Panc1 (cell line): ENCODE measurements around the gene EMC8. TPM values are rescaled to one million over a fixed set of nuclear protein-coding genes. Genes with fewer than 3 reads are reported as not detected.

ENCODE experiments used
- ATAC-seq: fragments of 200-7000 bp; cut with Tn5 transposase; 2 replicates; pipeline ENCODE4 v1.9.1; 2020; ENCODE audit warnings: mild to moderate bottlenecking, moderate library complexity
- BruUV-seq: library from RNA; stranded (reverse); fragments of 400-500 nt; replicated peaks from 2 replicates; lab custom pipeline; 2021; lab: Mats Ljungman, UMichigan
- CTCF ChIA-PET: fragments of 300-600 bp; sonication (Branson Sonifier 250); formaldehyde crosslinking; loops from one replicate; lab custom pipeline; 2022; ENCODE audit warnings: antibody characterized with exemption; lab: Charles Lee
- POLR2A ChIA-PET: fragments of 300-600 bp; sonication (Branson Sonifier 250); formaldehyde crosslinking; loops from one replicate; lab custom pipeline; 2022; ENCODE audit warnings: antibody characterized with exemption; lab: Charles Lee
- DNase-seq: peaks from one replicate; pipeline ENCODE4 v3.0.0-alpha.2; 2010; ENCODE audit warnings: low read depth, low spot score
- H3K27ac ChIP-seq: 2 replicates; pipeline ENCODE4 v1.5.1; 2011; ENCODE audit warnings: mild to moderate bottlenecking, low read length, inconsistent platforms
- H3K27me3 ChIP-seq: fragments of 200-500 bp; sonication (Bioruptor generic); 2 replicates; pipeline ENCODE4 v1.6.0; 2014; ENCODE audit warnings: low read length, inconsistent platforms; ENCODE audit not compliant: control insufficient read depth, insufficient read depth
- H3K36me3 ChIP-seq: fragments of 200-500 bp; sonication (Bioruptor generic); 2 replicates; pipeline ENCODE4 v1.5.1; 2014; ENCODE audit warnings: inconsistent platforms, mild to moderate bottlenecking, low read length, moderate library complexity; ENCODE audit not compliant: control insufficient read depth, insufficient read depth
- H3K4me1 ChIP-seq: 2 replicates; pipeline ENCODE4 v1.5.1; 2011; ENCODE audit warnings: inconsistent platforms, mild to moderate bottlenecking, low read length, moderate library complexity; ENCODE audit not compliant: control insufficient read depth, insufficient read depth
- H3K4me3 ChIP-seq, 2 experiments: 2 replicates each; pipeline ENCODE4 v1.5.1; 2011 to 2012; ENCODE audit warnings: low read depth in 2 of 2, low read length in 2 of 2, mild to moderate bottlenecking in 2 of 2, inconsistent platforms in 1 of 2, moderate library complexity in 1 of 2
- H3K9me3 ChIP-seq: fragments of 200-500 bp; sonication (Bioruptor generic); 2 replicates; pipeline ENCODE4 v1.5.1; 2014; ENCODE audit warnings: low read depth, mild to moderate bottlenecking, inconsistent platforms, low read length, moderate library complexity; ENCODE audit not compliant: control insufficient read depth, insufficient read depth
- POLR2AphosphoS5 ChIP-seq: IDR thresholded peaks from 2 replicates; pipeline ENCODE4 v1.6.1; 2012; ENCODE audit warnings: mild to moderate bottlenecking, low read depth, low read length, moderate library complexity
- SIN3A ChIP-seq: IDR thresholded peaks from 2 replicates; pipeline ENCODE4 v1.6.1; 2012; ENCODE audit warnings: low read depth, mild to moderate bottlenecking, low read length, moderate library complexity, borderline replicate concordance; ENCODE audit not compliant: insufficient read depth
- TCF7L2 ChIP-seq: IDR thresholded peaks from 2 replicates; pipeline ENCODE4 v1.6.1; 2011; ENCODE audit warnings: mild to moderate bottlenecking, low read depth, low read length, inconsistent platforms
- in situ Hi-C: cut with HindIII; loops from 2 replicates; pipeline ENCODE4 v1.10.0; 2016; ENCODE audit warnings: low sequenced_read_pairs, low pct_unique_long_range_greater_than_20kb
- intact Hi-C: fragments of 100-400 bp; cut with micrococcal nuclease; formaldehyde crosslinking; loops from one replicate; pipeline ENCODE4 v1.10.0; 2022; ENCODE audit not compliant: unreplicated experiment
- total RNA-seq: library from RNA; stranded (reverse); gene quantifications from one replicate; pipeline ENCODE4 v1.2.1, GENCODE V29; 2021; ENCODE audit not compliant: unreplicated experiment
- TF ChIP-seq, protein P1 (sequence below), 2 experiments: IDR thresholded peaks; 2 replicates each; pipeline ENCODE4 v1.6.1; 2011 to 2012; ENCODE audit warnings: low read depth in 2 of 2, control low read depth in 1 of 2, low read length in 1 of 2, mild to moderate bottlenecking in 1 of 2, moderate library complexity in 1 of 2; ENCODE audit not compliant: insufficient read depth in 1 of 2
- TF ChIP-seq, protein P2 (sequence below): fragments of 450-650 bp; IDR thresholded peaks from 2 replicates; pipeline ENCODE4 v1.5.1; 2017; ENCODE audit warnings: mild to moderate bottlenecking

The EMC8 gene
- total RNA-seq, 1 experiment from 2014 or later, result 39.1 TPM

DNA sequence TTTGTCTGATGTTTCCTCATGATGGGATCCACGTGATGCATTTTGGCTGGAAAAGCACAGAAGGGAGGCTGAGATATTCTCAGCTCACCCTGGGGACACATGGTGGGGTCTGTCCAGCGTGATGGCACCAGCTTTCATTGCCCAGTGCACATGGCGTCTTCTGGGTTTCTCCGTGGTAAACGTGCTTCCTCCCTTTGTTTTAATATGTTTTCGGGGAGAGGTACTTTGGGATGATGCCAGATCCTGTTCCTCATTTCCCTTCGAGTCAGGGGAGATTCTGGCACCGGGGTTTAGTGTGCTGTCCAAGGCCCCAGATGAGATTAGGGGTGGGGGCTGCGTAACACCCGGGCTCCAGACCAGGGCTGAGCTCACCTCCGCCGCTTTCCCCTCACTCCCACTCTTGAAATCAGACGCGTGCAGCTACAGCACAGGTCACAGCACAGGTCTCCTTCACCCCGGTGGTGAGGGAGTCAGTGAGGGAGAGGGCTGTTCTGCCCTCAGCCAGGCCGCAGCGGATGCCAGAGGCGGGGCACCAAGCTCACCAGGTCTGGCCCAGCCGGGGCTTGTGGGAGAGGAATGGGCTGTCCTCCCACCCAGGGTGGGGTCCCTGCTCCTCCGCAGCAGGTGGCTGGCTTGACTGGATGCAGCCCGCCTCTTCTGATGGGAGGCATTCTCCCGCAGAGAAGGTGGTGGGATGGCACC lies 34.0 kb upstream of the EMC8 start:
- no TSS peak for BruUV-seq
- H3K9me3 ChIP-seq, result no peaks in the 10 kb centered on the region
- H3K27me3 ChIP-seq, result peaks cover 5% of the 10 kb centered on the region; the same call in 1 of the 2 replicates
- H3K36me3 ChIP-seq, result no peaks in the 10 kb centered on the region
- no peak overlapping the region for H3K27ac ChIP-seq
- in situ Hi-C loops (no loop called here), intact Hi-C loops (no loop called here)
- DNase-seq, result no peak
- H3K4me3 ChIP-seq, result no peak overlapping the region
- TF ChIP-seq, protein P1, sequence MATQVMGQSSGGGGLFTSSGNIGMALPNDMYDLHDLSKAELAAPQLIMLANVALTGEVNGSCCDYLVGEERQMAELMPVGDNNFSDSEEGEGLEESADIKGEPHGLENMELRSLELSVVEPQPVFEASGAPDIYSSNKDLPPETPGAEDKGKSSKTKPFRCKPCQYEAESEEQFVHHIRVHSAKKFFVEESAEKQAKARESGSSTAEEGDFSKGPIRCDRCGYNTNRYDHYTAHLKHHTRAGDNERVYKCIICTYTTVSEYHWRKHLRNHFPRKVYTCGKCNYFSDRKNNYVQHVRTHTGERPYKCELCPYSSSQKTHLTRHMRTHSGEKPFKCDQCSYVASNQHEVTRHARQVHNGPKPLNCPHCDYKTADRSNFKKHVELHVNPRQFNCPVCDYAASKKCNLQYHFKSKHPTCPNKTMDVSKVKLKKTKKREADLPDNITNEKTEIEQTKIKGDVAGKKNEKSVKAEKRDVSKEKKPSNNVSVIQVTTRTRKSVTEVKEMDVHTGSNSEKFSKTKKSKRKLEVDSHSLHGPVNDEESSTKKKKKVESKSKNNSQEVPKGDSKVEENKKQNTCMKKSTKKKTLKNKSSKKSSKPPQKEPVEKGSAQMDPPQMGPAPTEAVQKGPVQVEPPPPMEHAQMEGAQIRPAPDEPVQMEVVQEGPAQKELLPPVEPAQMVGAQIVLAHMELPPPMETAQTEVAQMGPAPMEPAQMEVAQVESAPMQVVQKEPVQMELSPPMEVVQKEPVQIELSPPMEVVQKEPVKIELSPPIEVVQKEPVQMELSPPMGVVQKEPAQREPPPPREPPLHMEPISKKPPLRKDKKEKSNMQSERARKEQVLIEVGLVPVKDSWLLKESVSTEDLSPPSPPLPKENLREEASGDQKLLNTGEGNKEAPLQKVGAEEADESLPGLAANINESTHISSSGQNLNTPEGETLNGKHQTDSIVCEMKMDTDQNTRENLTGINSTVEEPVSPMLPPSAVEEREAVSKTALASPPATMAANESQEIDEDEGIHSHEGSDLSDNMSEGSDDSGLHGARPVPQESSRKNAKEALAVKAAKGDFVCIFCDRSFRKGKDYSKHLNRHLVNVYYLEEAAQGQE (IDR thresholded peaks at IDR 0.05; ENCODE audit: insufficient read depth in 1 of 2, low read depth in 2 of 2, low read length in 1 of 2), result no peak
- TF ChIP-seq POLR2AphosphoS5 (no peak), SIN3A (no peak), TCF7L2 (no peak)
- TF ChIP-seq, protein P2, sequence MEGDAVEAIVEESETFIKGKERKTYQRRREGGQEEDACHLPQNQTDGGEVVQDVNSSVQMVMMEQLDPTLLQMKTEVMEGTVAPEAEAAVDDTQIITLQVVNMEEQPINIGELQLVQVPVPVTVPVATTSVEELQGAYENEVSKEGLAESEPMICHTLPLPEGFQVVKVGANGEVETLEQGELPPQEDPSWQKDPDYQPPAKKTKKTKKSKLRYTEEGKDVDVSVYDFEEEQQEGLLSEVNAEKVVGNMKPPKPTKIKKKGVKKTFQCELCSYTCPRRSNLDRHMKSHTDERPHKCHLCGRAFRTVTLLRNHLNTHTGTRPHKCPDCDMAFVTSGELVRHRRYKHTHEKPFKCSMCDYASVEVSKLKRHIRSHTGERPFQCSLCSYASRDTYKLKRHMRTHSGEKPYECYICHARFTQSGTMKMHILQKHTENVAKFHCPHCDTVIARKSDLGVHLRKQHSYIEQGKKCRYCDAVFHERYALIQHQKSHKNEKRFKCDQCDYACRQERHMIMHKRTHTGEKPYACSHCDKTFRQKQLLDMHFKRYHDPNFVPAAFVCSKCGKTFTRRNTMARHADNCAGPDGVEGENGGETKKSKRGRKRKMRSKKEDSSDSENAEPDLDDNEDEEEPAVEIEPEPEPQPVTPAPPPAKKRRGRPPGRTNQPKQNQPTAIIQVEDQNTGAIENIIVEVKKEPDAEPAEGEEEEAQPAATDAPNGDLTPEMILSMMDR, result no peak
- no peak for ATAC-seq
- H3K4me1 ChIP-seq, result no peaks in the 10 kb centered on the region
- ChIA-PET POLR2A (no interaction called here), CTCF (no interaction called here)

DNA sequence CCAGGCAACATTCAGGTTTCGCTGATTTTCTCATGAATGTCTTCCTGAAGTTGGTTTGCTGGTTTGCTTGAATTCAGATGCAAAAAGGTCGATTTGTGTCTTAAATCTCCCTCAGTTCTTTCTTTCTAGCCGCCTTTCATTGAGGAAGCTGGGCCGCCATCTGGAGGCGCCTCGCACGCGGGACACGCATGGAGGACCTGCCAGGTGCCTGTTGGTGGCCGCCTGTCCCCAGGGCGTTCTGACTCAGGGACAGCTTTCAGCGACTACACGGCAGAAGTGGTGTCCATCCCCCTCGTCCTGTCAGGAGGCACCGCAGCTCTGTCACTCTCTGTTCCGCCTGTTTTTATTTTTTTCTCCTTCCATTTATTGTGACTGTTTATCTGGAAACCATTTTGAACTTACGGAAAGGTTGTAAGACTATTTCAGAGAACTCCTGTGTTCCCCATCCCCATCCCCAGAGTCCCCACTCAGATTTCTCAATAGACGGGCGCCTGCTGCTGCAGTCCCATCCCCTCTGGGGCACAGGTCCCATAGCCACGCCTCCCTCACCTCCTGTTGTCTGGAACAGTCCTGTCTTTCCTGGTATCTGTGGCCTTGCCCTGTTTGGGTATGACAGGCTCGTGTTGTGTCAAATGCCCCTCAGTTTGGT lies 33.4 kb upstream of the EMC8 start:
- H3K27me3 ChIP-seq, result peaks cover 5% of the 10 kb centered on the region; the same call in 1 of the 2 replicates
- ChIA-PET CTCF (no interaction called here), POLR2A (no interaction called here)
- intact Hi-C loops, result no loop called here
- TF ChIP-seq POLR2AphosphoS5 (no peak), TCF7L2 (no peak), SIN3A (no peak)
- TF ChIP-seq, protein P1 (IDR thresholded peaks at IDR 0.05; ENCODE audit: insufficient read depth in 1 of 2, low read depth in 2 of 2, low read length in 1 of 2), result no peak
- TF ChIP-seq, protein P2, result no peak
- H3K4me3 ChIP-seq, result no peak overlapping the region
- in situ Hi-C loops, result no loop called here
- DNase-seq (no peak), ATAC-seq (no peak)
- BruUV-seq, result no TSS peak
- no peak overlapping the region for H3K27ac ChIP-seq
- H3K36me3 ChIP-seq, result no peaks in the 10 kb centered on the region
- H3K9me3 ChIP-seq, result no peaks in the 10 kb centered on the region
- no peaks in the 10 kb centered on the region for H3K4me1 ChIP-seq
